ENCODE measurements around the gene GRIA3.

The GRIA3 gene

GRCh38 chrX:123199338-123199737 is 15.3 kb downstream of the GRIA3 start:
- DNase-seq, result no peak

GRCh38 chrX:123201720-123202119 is 17.6 kb downstream of the GRIA3 start:
- no peak for DNase-seq

- DNase-seq, result no peak
These were observed 18.4 kb downstream of the GRIA3 start for GRCh38 chrX:123202523-123202922.

GRCh38 chrX:123203772-123204171 is 19.7 kb downstream of the GRIA3 start:
- DNase-seq, result no peak

- DNase-seq, result no peak
These were observed 22.1 kb downstream of the GRIA3 start for GRCh38 chrX:123206176-123206575.

GRCh38 chrX:123210252-123210651 is 26.2 kb downstream of the GRIA3 start:
- DNase-seq, result no peak

- DNase-seq, result no peak
These were observed 31.5 kb downstream of the GRIA3 start for GRCh38 chrX:123215397-123216089.

- DNase-seq, result no peak
These were observed 33.0 kb downstream of the GRIA3 start for GRCh38 chrX:123217077-123217476.

GRCh38 chrX:123217728-123218127 is 33.6 kb downstream of the GRIA3 start:
- DNase-seq, result no peak

- DNase-seq, result no peak
These were observed 35.8 kb downstream of the GRIA3 start for GRCh38 chrX:123219916-123220315.

GRCh38 chrX:123222920-123223319 is 38.8 kb downstream of the GRIA3 start:
- no peak for DNase-seq

- DNase-seq, result no peak
These were observed 39.3 kb downstream of the GRIA3 start for GRCh38 chrX:123223409-123223808.

- no peak for DNase-seq
These were observed 39.8 kb downstream of the GRIA3 start for GRCh38 chrX:123223859-123224258.

GRCh38 chrX:123230798-123231197 is 46.7 kb downstream of the GRIA3 start:
- no peak for DNase-seq

- no peak for DNase-seq
These were observed 52.8 kb downstream of the GRIA3 start for GRCh38 chrX:123236859-123237258.

GRCh38 chrX:123237271-123237670 is 53.2 kb downstream of the GRIA3 start:
- DNase-seq, result no peak

GRCh38 chrX:123254457-123254856 is 70.4 kb downstream of the GRIA3 start:
- DNase-seq, result no peak

- no peak for DNase-seq
These were observed 72.3 kb downstream of the GRIA3 start for GRCh38 chrX:123256378-123256777.

- no peak for DNase-seq
These were observed 76.9 kb downstream of the GRIA3 start for GRCh38 chrX:123260920-123261418.

GRCh38 chrX:123263270-123263669 is 79.2 kb downstream of the GRIA3 start:
- no peak for DNase-seq

GRCh38 chrX:123263747-123264146 is 79.7 kb downstream of the GRIA3 start:
- no peak for DNase-seq

GRCh38 chrX:123267220-123267619 is 83.1 kb downstream of the GRIA3 start:
- DNase-seq, result no peak

GRCh38 chrX:123271902-123272301 is 87.8 kb downstream of the GRIA3 start:
- DNase-seq, result no peak

- DNase-seq, result no peak
These were observed 88.6 kb downstream of the GRIA3 start for GRCh38 chrX:123272630-123273029.

- no peak for DNase-seq
These were observed 90.7 kb downstream of the GRIA3 start for GRCh38 chrX:123274796-123275195.

Measured in NCI-H2227 treated with DMSO at 0.1 percent for 48 hours (cell line).